Parathyroid adenoma (tissue), 2 donors: ENCODE measurements around the gene WDHD1.

Experiments used
- H2AFZ ChIP-seq: fragments of 300-600 bp; sonication (generic); one replicate; pipeline ENCODE4 v1.7.0; 2017; ENCODE audit warnings: antibody characterized with exemption, mild to moderate bottlenecking
- H3K27ac ChIP-seq: fragments of 300-600 bp; sonication (generic); one replicate; pipeline ENCODE4 v1.7.0; 2017
- H3K27me3 ChIP-seq: fragments of 300-600 bp; sonication (generic); one replicate; pipeline ENCODE4 v1.7.0; 2017; ENCODE audit warnings: low read length; ENCODE audit not compliant: control insufficient read depth, insufficient read depth
- H3K36me3 ChIP-seq: fragments of 300-600 bp; sonication (generic); one replicate; pipeline ENCODE4 v1.7.0; 2017; ENCODE audit warnings: low read length; ENCODE audit not compliant: control insufficient read depth, insufficient read depth
- H3K4me1 ChIP-seq: fragments of 300-600 bp; sonication (generic); one replicate; pipeline ENCODE4 v1.7.0; 2017; ENCODE audit warnings: control low read depth
- H3K4me2 ChIP-seq: fragments of 300-600 bp; sonication (generic); one replicate; pipeline ENCODE4 v1.7.0; 2017; ENCODE audit warnings: low read length
- H3K4me3 ChIP-seq: fragments of 300-600 bp; sonication (generic); one replicate; pipeline ENCODE4 v1.7.0; 2017; ENCODE audit warnings: low read depth, low read length
- H3K79me2 ChIP-seq: fragments of 300-600 bp; sonication (generic); one replicate; pipeline ENCODE4 v1.7.0; 2017; ENCODE audit warnings: control low read depth
- H3K9ac ChIP-seq: fragments of 300-600 bp; sonication (generic); one replicate; pipeline ENCODE4 v1.7.0; 2017; ENCODE audit warnings: mild to moderate bottlenecking
- H3K9me3 ChIP-seq: fragments of 300-600 bp; sonication (generic); one replicate; pipeline ENCODE4 v1.7.0; 2017; ENCODE audit warnings: low read length; ENCODE audit not compliant: control insufficient read depth
- TF ChIP-seq, protein P1 (sequence below): fragments of 300-600 bp; sonication (generic); IDR thresholded peaks from one replicate; pipeline ENCODE4 v1.7.0; 2017; ENCODE audit warnings: antibody characterized with exemption, mild to moderate bottlenecking
- donor health status: primary hyperparathyroidism.

Gene WDHD1

DNA sequence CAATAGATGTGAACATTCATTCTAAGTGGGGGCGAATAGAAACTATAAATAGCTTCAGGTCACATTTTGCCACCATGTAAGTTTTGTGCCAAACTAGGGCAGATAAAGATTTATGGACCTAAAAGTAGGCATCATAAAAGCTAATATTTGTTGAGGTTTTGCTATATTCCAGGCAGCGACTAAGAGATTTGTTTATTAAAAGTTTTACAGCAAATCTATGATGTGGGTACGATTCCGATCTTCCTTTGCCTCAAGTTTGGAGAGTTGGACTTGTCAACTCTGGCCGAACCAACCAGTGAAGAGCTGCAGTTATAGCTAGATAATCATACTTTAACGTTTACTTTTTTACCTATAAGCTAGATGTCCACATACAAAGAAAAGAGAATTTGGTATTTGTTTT is 26.1 kb upstream of the WDHD1 start:
- Histone ChIP-seq H3K9ac (no peak overlapping the region), H3K4me3 (peak overlapping the region; percentile 99), H3K27me3 (no peaks in the 10 kb centered on the region), H3K9me3 (no peaks in the 10 kb centered on the region), H3K27ac (no peak overlapping the region), H3K36me3 (no peaks in the 10 kb centered on the region), H2AFZ (no peak overlapping the region), H3K79me2 (peaks cover 32% of the 10 kb centered on the region), H3K4me2 (no peak overlapping the region), H3K4me1 (peaks cover 3% of the 10 kb centered on the region)
- TF ChIP-seq, protein P1, sequence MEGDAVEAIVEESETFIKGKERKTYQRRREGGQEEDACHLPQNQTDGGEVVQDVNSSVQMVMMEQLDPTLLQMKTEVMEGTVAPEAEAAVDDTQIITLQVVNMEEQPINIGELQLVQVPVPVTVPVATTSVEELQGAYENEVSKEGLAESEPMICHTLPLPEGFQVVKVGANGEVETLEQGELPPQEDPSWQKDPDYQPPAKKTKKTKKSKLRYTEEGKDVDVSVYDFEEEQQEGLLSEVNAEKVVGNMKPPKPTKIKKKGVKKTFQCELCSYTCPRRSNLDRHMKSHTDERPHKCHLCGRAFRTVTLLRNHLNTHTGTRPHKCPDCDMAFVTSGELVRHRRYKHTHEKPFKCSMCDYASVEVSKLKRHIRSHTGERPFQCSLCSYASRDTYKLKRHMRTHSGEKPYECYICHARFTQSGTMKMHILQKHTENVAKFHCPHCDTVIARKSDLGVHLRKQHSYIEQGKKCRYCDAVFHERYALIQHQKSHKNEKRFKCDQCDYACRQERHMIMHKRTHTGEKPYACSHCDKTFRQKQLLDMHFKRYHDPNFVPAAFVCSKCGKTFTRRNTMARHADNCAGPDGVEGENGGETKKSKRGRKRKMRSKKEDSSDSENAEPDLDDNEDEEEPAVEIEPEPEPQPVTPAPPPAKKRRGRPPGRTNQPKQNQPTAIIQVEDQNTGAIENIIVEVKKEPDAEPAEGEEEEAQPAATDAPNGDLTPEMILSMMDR = no peak

DNA sequence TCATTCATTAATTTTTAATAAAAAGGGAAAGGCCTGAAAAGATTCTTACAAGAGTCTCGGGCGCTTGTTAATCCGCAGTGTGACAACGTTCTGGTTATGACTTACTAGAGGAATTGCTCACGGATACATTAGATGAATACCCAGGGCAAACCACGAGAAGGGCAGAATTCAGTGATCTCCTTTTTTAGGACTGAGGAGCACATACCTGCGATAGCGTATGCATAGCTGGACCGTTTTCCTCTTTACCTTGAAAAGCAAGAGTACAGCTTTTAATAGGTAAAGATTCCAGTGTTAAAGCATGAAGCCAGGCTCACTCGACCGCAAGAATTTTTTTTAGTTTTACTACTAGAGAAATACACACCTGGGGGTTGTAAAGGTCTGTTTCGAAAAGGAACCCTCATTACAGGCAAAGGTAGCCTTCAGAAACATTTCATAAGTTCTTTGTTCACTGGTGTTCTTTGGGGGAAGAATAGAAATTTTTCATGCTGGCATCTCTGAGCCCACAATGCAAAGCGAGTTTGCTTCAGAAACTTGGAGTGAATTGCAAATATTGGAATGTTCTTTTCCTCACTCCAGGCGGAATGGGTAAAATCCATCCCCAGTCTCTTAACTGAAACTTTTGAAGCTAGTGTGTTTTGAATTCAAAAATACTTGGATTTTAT is 25.5 kb upstream of the WDHD1 start:
- Histone ChIP-seq H2AFZ (peak overlapping the region; percentile 100), H3K4me2 (peak overlapping the region; percentile 86), H3K4me1 (peaks cover 3% of the 10 kb centered on the region), H3K79me2 (peaks cover 27% of the 10 kb centered on the region), H3K4me3 (peak overlapping the region; percentile 99), H3K27me3 (no peaks in the 10 kb centered on the region), H3K9me3 (no peaks in the 10 kb centered on the region), H3K9ac (peak overlapping the region; percentile 95), H3K36me3 (no peaks in the 10 kb centered on the region), H3K27ac (peak overlapping the region; percentile 99)
- TF ChIP-seq, protein P1 = no peak

DNA sequence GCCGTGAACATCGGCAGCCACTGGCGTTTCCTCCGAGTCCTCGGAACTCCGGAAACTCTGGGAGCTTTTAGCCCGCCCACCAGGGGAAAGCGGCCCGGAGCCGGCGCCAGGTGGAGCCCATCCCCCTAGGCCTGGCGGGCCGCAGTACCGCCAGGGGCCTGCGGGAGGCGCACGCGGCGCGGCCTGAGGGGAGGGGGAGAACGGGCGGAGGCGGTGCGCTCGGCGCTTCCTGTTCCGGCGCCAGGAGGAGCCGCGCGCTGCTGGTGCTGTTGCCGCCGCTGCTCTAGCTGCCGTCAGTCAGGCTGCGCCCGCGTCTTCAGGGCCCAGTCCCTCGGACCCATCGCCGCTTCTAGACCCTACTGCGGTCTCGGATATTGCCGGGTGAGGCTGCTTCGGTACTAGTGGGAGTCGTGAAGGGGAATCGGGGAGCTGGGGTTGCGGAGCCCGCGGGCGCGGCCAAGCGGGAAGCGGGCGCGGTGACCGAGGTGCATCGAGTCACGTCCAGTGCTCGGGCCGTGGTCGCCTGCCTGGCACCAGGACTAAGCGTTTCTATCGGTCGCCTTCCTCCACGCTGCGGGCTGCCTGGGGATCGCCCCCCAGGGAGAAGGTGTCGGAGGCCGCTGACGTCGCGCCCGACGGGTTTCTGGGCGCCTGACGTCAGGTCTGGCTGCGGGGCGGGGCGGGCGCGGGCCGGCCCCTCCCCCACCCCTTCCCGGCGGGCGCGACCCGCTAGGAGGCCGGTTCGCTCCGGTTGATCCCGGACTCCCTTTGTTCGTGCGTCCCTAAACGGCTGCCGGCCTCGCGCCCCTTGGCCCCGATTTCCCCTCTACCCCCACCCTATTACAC is 24.7 kb upstream of the WDHD1 start, which contains the start of gene MAPK1IP1L:
TSS of gene MAPK1IP1L (plus strand) at position 225 of the 846 bp plus-strand sequence. CDS start 10,037 bp downstream, outside the sequence.
- H3K27ac ChIP-seq = peak within 1 kb of the TSS; percentile 99
- H3K9me3 ChIP-seq = no peaks in the 10 kb centered on the region
- peaks cover 3% of the 10 kb centered on the region for H3K4me1 ChIP-seq
- H3K9ac ChIP-seq = peak within 1 kb of the TSS; percentile 95
- no peaks in the 10 kb centered on the region for H3K36me3 ChIP-seq
- H3K4me3 ChIP-seq = peak within 1 kb of the TSS; percentile 99
- H2AFZ ChIP-seq = peak within 1 kb of the TSS; percentile 100
- H3K79me2 ChIP-seq = peaks cover 26% of the 10 kb centered on the region
- peak within 1 kb of the TSS; percentile 86 for H3K4me2 ChIP-seq
- no peaks in the 10 kb centered on the region for H3K27me3 ChIP-seq
- TF ChIP-seq, protein P1 = peak; percentile 100

DNA sequence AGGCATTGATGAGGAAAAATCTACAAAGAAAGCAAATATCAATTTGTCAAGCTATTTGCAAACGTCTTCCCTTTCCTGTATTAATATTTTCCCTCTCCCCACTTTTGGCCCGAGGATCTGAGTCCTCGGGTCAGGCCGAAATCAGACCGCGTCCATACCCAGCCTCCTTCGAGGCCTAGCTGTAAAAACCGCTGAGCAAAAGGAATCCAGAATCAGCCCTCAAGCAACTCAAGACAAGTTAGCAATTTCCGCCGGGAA is 24.2 kb upstream of the WDHD1 start:
- Histone ChIP-seq H3K27me3 (no peaks in the 10 kb centered on the region), H3K79me2 (peaks cover 22% of the 10 kb centered on the region), H3K9ac (no peak overlapping the region), H3K9me3 (no peaks in the 10 kb centered on the region), H3K4me3 (peak overlapping the region; percentile 99), H2AFZ (peak overlapping the region; percentile 100), H3K36me3 (no peaks in the 10 kb centered on the region), H3K27ac (peak overlapping the region; percentile 99), H3K4me1 (peaks cover 3% of the 10 kb centered on the region), H3K4me2 (peak overlapping the region; percentile 76)
- TF ChIP-seq, protein P1 = no peak
